ENCODE data around the gene UNK. TPM values are rescaled to one million over a fixed set of nuclear protein-coding genes. Genes with fewer than 3 reads are reported as not detected.

Gene UNK
- total RNA-seq: 13.3 and 38.2 TPM in 2 replicates

GRCh38 chr17:75784473-75785015, at the start of gene UNK:
Gene UNK, plus strand, starts transcription at chr17:75784806. Its CDS starts 75 bp downstream, at chr17:75784881.

GRCh38 chr17:75764711-75765421, 19.7 kb upstream of the UNK start, which contains the start of gene GALK1:
Gene GALK1, minus strand, starts transcription at chr17:75765192. Its CDS starts 56 bp downstream, at chr17:75765136.

GRCh38 chr17:75843577-75844529, 59.2 kb downstream of the UNK start, which contains the start of gene UNC13D:
Gene UNC13D, minus strand, starts transcription at chr17:75844404. Its CDS starts 67 bp downstream, at chr17:75844337.

GRCh38 chr17:75855310-75856061, 70.9 kb downstream of the UNK start, which contains the start of gene WBP2:
Gene WBP2, minus strand, starts transcription at chr17:75855335. Its CDS starts 38 bp downstream, at chr17:75855297.

Other genes starting within 250 kb of the UNK start
- gene MYO15B, start 197.0 kb upstream of the UNK start, total RNA-seq: 0.13 and 8.4 TPM in 2 replicates
- not detected in 2 replicates for gene SMIM5, start 151.4 kb upstream of the UNK start, total RNA-seq
- 12.3 and 22.4 TPM in 2 replicates for gene RECQL5, start 117.7 kb upstream of the UNK start, total RNA-seq
- 45.2 and 58.1 TPM in 2 replicates for gene SAP30BP, start 117.5 kb upstream of the UNK start, total RNA-seq
- gene ITGB4, start 63.3 kb upstream of the UNK start, total RNA-seq: 2.1 and 22.9 TPM in 2 replicates
- gene GALK1, start 19.6 kb upstream of the UNK start, total RNA-seq: 51.7 and 54.4 TPM in 2 replicates
- gene UNC13D, start 59.6 kb downstream of the UNK start, total RNA-seq: 0.48 and 4.1 TPM in 2 replicates
- gene WBP2, start 70.5 kb downstream of the UNK start, total RNA-seq: 36.0 and 60.9 TPM in 2 replicates
- gene TRIM47, start 93.8 kb downstream of the UNK start, total RNA-seq: 13.4 and 24.3 TPM in 2 replicates
- 27.2 and 30.4 TPM in 2 replicates for gene TRIM65, start 112.1 kb downstream of the UNK start, total RNA-seq
- 26.5 and 28.3 TPM in 2 replicates for gene MRPL38, start 120.1 kb downstream of the UNK start, total RNA-seq
- 4.4 and 7.1 TPM in 2 replicates for gene FBF1, start 156.2 kb downstream of the UNK start, total RNA-seq
- gene ACOX1, start 194.4 kb downstream of the UNK start, total RNA-seq: 25.2 and 25.7 TPM in 2 replicates
- gene TEN1, start 194.4 kb downstream of the UNK start, total RNA-seq: 18.2 and 19.6 TPM in 2 replicates
- 0.78 and 3.7 TPM in 2 replicates for gene CDK3, start 216.0 kb downstream of the UNK start, total RNA-seq
- 0.16 and 0.26 TPM in 2 replicates for gene EVPL, start 242.5 kb downstream of the UNK start, total RNA-seq

All from epithelial cell of alveolus of lung (primary cell).